ENCODE data around the gene PADI1.

Gene PADI1

GRCh38 chr1:17183388-17184160, 21.4 kb upstream of the PADI1 start:
- DNase-seq = no peak

- DNase-seq = no peak
Measured at GRCh38 chr1:17184161-17184665, 20.7 kb upstream of the PADI1 start.

GRCh38 chr1:17184822-17185484, 20.0 kb upstream of the PADI1 start:
- no peak for DNase-seq

- no peak for DNase-seq
Measured at GRCh38 chr1:17185485-17185860, 19.5 kb upstream of the PADI1 start.

- DNase-seq = no peak
Measured at GRCh38 chr1:17186216-17186909, 18.6 kb upstream of the PADI1 start.

GRCh38 chr1:17187051-17187450, 17.9 kb upstream of the PADI1 start:
- no peak for DNase-seq

- no peak for DNase-seq
Measured at GRCh38 chr1:17188217-17188616, 16.7 kb upstream of the PADI1 start.

GRCh38 chr1:17188889-17189631, 15.9 kb upstream of the PADI1 start:
- no peak for DNase-seq

GRCh38 chr1:17189632-17189990, 15.3 kb upstream of the PADI1 start:
- DNase-seq = no peak

- DNase-seq = no peak
Measured at GRCh38 chr1:17190010-17190995, 14.6 kb upstream of the PADI1 start.

GRCh38 chr1:17191990-17192242, 13.0 kb upstream of the PADI1 start:
- no peak for DNase-seq

- DNase-seq = no peak
Measured at GRCh38 chr1:17192394-17193221, 12.3 kb upstream of the PADI1 start.

- DNase-seq = no peak
Measured at GRCh38 chr1:17193222-17194132, 11.5 kb upstream of the PADI1 start.

- DNase-seq = no peak
Measured at GRCh38 chr1:17194133-17194475, 10.8 kb upstream of the PADI1 start.

GRCh38 chr1:17194615-17195528, 10.1 kb upstream of the PADI1 start:
- no peak for DNase-seq

- DNase-seq = no peak
Measured at GRCh38 chr1:17195731-17196130, 9.2 kb upstream of the PADI1 start.

GRCh38 chr1:17196496-17197185, 8.3 kb upstream of the PADI1 start:
- DNase-seq = no peak

GRCh38 chr1:17197696-17198095, 7.2 kb upstream of the PADI1 start:
- DNase-seq = no peak
